Right lobe of liver (tissue), 4 donors: ENCODE data around the gene TRIOBP.

ENCODE experiments used
- CTCF ChIP-seq, 4 donors: fragments of 200-600 bp in 3 of 4; fragments of 450-650 bp in 1 of 4; IDR thresholded peaks; one replicate each; pipeline versions ENCODE4 v1.5.1 to v1.8.0; 2016 to 2022; ENCODE audit warnings: antibody characterized with exemption in 4 of 4, mild to moderate bottlenecking in 2 of 4
- POLR2A ChIP-seq: fragments of 450-650 bp; IDR thresholded peaks from one replicate; pipeline ENCODE4 v1.6.1; 2017; ENCODE audit warnings: antibody characterized with exemption, mild to moderate bottlenecking
- donor health status: DM: no; HTN: no; CAD: no.
- donor health status: DM: no; HTN: no; CAD: no.
- donor health status: DM: no; HTN: yes; CAD: no.

- no peak for TF ChIP-seq CTCF (IDR thresholded peaks at IDR 0.05)
- no peak for TF ChIP-seq POLR2A
Observed at GRCh38 chr22:37757663-37758062, 60.8 kb downstream of the TRIOBP start.
